ENCODE results near the gene TPM1. TPM values are rescaled to one million over a fixed set of nuclear protein-coding genes. Genes with fewer than 3 reads are reported as not detected.
A peak's percentile ranks its signal among the peaks of the same experiment; 100 is the strongest.

TPM1 gene
- total RNA-seq, 4 donors from 2014 or later: 85.4 to 182 (median 127) TPM

GRCh38 chr15:63048776-63049665 lies 6.5 kb downstream of the TPM1 start:
- Histone ChIP-seq H3K27ac (peak overlapping the region; percentile 90), H3K27me3 (peaks cover 25% of the 10 kb centered on the region), H3K4me3 (peak overlapping the region; percentile 97), H3K4me1 (peaks cover 85% of the 10 kb centered on the region), H3K36me3 (no peaks in the 10 kb centered on the region), H3K9me3 (no peaks in the 10 kb centered on the region)
- 7% methylated on average over 24 of the region's 38 CpGs for WGBS
- no peak for TF ChIP-seq POLR2A (IDR thresholded peaks at IDR 0.05)
- TF ChIP-seq POLR2AphosphoS5 (IDR thresholded peaks at IDR 0.05): no peak
- no peak for TF ChIP-seq EP300 (IDR thresholded peaks at IDR 0.05)
- no peak for TF ChIP-seq CTCF (IDR thresholded peaks at IDR 0.05)
- peak in 1 of 2 donors; percentile 73 for DNase-seq (ENCODE audit: low spot score in 2 of 2)

- 78% methylated on average over 8 of the region's 8 CpGs for WGBS
- Histone ChIP-seq H3K27me3 (peaks cover 17% of the 10 kb centered on the region), H3K4me1 (peaks cover 84% of the 10 kb centered on the region)
Measured at GRCh38 chr15:63049783-63050371, 7.3 kb downstream of the TPM1 start.

GRCh38 chr15:63050731-63051155 lies 8.2 kb downstream of the TPM1 start:
- DNase-seq (ENCODE audit: low spot score in 2 of 2): no peak
- Histone ChIP-seq H3K4me3 (peak overlapping the region; percentile 97), H3K36me3 (no peaks in the 10 kb centered on the region), H3K27ac (peak overlapping the region; percentile 90), H3K4me1 (peaks cover 84% of the 10 kb centered on the region), H3K27me3 (peaks cover 9% of the 10 kb centered on the region), H3K9me3 (no peaks in the 10 kb centered on the region)
- no peak for TF ChIP-seq POLR2AphosphoS5 (IDR thresholded peaks at IDR 0.05)
- TF ChIP-seq POLR2A (IDR thresholded peaks at IDR 0.05): no peak
- TF ChIP-seq EP300 (IDR thresholded peaks at IDR 0.05): no peak
- no peak for TF ChIP-seq CTCF (IDR thresholded peaks at IDR 0.05)

More at GRCh38 chr15:63049783-63050371, 7.3 kb downstream of the TPM1 start:
- H3K36me3 ChIP-seq: no peaks in the 10 kb centered on the region
- peak overlapping the region; percentile 90 for H3K27ac ChIP-seq
- no peaks in the 10 kb centered on the region for H3K9me3 ChIP-seq
- no peak for DNase-seq (ENCODE audit: low spot score in 2 of 2)
- peak overlapping the region; percentile 97 for H3K4me3 ChIP-seq
- no peak for TF ChIP-seq POLR2AphosphoS5 (IDR thresholded peaks at IDR 0.05)
- TF ChIP-seq EP300 (IDR thresholded peaks at IDR 0.05): no peak
- no peak for TF ChIP-seq POLR2A (IDR thresholded peaks at IDR 0.05)
- TF ChIP-seq CTCF (IDR thresholded peaks at IDR 0.05): no peak

- Histone ChIP-seq H3K9me3 (no peaks in the 10 kb centered on the region), H3K36me3 (no peaks in the 10 kb centered on the region), H3K4me1 (peaks cover 78% of the 10 kb centered on the region), H3K27me3 (peaks cover 6% of the 10 kb centered on the region), H3K27ac (peak overlapping the region; percentile 81), H3K4me3 (peak overlapping the region; percentile 97)
- TF ChIP-seq EP300 (IDR thresholded peaks at IDR 0.05): no peak
- TF ChIP-seq POLR2AphosphoS5 (IDR thresholded peaks at IDR 0.05): peak in 1 of 3 donors; percentile 41
- 62% methylated on average over 5 of the region's 5 CpGs for WGBS
- DNase-seq (ENCODE audit: low spot score in 2 of 2): no peak
Measured at GRCh38 chr15:63051156-63052066, 8.9 kb downstream of the TPM1 start.

GRCh38 chr15:63052077-63052841 lies 9.7 kb downstream of the TPM1 start:
- Histone ChIP-seq H3K36me3 (peaks cover 7% of the 10 kb centered on the region), H3K27ac (peak overlapping the region; percentile 81), H3K27me3 (no peaks in the 10 kb centered on the region), H3K4me3 (no peak overlapping the region), H3K9me3 (no peaks in the 10 kb centered on the region), H3K4me1 (peaks cover 74% of the 10 kb centered on the region)
- DNase-seq (ENCODE audit: low spot score in 2 of 2): no peak
- TF ChIP-seq POLR2A (IDR thresholded peaks at IDR 0.05) (no peak), CTCF (IDR thresholded peaks at IDR 0.05) (no peak), POLR2AphosphoS5 (IDR thresholded peaks at IDR 0.05) (no peak), EP300 (IDR thresholded peaks at IDR 0.05) (no peak)
- WGBS: 81% methylated on average over 10 of the region's 10 CpGs

Measured in suprapubic skin (tissue), 4 donors.